ENCODE data around the gene PGAP2.

DNA sequence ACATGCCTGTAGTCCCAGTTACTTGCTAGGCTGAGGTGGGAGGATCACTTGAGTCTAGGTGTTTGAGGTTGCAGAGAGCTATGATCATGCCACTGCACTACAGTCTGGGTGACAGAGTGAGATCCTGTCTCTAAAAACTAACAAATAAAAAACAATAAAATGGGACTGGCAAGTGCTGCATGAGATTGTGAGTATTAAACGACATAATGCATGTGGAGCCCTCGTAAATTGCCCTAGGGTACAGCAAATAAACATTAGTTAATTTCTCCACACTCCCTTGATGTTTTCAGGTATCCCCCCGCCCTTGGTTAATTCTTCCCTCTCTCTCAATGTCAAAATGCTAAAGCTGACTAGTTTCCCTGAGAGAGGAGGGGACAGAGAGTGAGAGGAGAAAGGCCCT lies 37.3 kb downstream of the PGAP2 start:
- no peak for TF ChIP-seq CTCF (IDR thresholded peaks at IDR 0.05; ENCODE audit: low read length)
- no peak for TF ChIP-seq EZH2 (optimal IDR thresholded peaks at IDR 0.05; ENCODE audit: low read depth, low read length)

Data from MM.1S (cell line).